Embryonic facial prominence (tissue), 1 donor: ENCODE measurements around the gene LRP11.
"Not testable (repeated sequence)": the region's sequence is repeated elsewhere in the genome, so short reads cannot be mapped to it uniquely, and the experiment has no call there.

ENCODE experiments used
- DNase-seq: peaks from one replicate; pipeline ENCODE4 v3.0.0-alpha.2; 2016; ENCODE audit errors: extremely low spot score

Gene LRP11

DNA sequence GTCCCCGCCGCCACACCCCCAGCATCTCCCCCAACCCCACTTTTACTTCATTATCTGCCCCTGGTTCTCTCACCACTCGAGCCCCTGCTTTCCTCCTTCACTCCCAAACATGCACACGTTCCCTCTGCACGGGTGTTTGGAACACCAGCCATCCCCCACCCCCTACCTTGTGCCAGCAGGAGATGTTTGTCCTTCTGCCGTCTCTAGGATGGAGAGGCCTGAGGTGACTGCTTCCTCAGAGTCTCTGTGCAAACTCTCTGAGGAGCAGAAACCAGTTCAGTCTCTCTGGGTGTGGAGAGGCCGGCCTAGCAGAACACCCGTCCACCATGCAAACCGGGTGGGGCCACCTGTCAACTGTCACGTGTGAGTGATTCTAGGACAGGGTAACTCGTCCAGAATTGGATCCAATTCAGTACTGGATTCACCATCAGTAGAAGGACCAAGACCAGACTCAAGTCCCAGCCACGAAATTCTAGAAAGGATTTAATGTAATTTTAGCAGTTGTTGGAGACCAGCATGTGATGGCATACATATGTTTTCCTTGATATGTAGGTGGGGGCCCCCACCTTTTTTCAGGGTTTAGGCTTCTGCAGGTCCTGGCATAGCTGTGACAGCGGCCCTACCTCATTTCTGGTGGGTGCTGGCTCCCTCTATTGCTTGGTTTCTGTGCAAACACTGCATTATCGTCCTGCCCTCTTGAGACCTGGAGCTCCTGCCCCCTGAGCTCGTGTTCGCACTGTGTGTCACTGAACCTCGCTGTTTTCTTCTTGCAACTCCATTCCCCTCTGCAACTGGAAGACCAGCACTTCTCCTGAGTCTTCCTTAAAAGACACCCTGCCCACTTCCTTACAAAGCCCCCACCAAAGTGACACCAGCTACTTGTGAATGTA, 33.9 kb upstream of the LRP11 start, which contains the start of gene RAET1E:
Gene RAET1E (minus strand): TSS at position 259 of the 890 bp plus-strand sequence. CDS start 7,212 bp downstream, outside the sequence.
- DNase-seq, result no peak

DNA sequence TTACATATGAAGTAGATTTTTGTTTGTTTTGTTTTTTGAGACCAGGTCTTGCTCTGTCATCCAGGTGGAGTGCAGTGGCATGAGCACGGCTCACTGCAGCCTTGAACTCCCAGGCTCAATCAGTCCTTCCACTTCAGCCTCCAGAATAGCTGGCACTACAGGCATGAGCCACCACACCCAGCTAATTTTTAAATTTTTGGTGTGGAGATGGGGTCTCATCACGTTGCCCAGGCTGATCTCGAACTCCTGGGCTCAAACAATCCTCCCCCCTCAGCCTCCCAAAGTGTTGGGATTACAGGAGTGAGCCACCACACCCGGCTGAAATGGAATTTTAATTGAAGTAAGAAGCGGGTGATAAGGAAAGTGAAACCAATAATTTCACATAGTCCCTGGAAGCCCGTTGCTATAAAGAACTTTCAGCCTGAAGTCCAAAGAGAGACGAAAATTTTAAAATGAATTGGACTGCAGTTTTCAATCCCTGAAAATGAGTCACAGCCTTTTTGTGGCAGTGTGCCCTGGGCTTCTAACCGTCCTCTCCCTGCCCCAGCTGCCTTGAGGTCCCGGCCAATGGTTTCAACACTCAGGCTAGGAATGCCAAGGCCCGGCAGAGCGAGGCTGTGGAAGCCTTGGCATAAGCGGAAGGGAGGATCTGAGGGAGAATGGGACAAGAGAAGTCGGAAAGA, 33.0 kb upstream of the LRP11 start:
- no peak for DNase-seq

DNA sequence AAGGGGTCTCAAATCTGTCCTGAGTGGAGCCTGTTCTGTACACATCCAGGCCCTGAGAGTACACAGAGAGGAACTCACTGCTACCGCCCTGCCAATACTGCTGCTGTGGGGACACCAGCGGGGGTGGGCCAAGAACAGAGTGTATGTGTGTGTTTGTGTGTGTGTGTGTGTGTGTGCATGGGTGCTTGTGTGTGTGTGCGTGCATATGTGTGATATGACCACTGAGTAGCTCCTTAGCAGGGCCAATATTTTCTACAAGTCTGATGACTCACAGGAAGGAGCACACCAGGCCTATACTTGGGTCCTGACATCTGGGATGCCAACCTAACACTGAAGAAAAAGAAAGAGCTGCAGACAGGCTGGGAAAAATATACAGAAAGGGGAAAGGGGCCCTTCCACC, 32.3 kb upstream of the LRP11 start:
- DNase-seq, result no peak

DNA sequence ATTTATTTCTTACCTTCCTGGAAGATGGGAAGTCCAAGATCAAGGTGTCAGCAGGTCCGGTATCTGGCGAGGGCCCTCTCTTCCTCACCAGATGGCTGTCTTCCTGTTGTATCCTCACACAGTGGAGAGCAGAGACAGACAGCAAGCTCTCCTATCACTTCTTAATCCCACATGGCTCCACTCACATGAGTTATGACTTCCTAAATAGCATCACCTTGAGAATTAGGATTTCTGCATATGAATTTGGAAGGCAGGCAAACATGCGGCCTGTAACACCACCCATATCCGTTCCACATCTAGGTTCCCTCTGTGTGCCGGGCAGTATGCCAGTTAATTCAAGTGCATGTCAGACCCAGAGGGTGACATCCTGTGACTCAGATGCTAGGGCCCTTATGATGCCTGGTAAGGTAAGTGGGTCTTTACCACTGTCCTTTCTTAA, 31.7 kb upstream of the LRP11 start:
- no peak for DNase-seq

DNA sequence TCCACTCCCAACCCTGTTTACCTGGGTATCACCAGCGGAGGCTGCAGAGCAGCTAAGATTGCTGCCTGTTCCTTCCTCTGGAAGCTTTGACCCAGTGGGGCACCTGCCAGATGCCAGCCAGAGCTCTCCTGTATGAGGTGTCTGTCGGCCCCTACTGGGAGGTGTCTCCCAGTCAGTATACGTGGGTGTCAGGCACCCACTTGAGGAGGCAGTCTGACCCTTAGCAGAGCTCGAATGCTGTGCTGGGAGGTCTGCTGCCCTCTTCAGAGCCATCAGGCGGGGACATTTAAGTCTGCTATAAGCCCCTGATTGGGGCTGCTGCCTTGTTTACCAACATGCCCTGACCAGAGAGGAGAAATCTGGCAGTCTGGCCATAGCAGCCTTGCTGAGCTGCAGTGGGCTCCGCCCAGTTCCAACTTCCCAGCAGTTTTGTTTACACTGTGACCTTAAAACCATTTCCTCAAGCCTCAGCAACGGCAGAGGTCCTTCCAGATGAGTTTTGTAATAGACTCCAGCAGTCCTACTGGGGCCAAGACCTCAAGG, 31.0 kb upstream of the LRP11 start:
- DNase-seq, result no peak

DNA sequence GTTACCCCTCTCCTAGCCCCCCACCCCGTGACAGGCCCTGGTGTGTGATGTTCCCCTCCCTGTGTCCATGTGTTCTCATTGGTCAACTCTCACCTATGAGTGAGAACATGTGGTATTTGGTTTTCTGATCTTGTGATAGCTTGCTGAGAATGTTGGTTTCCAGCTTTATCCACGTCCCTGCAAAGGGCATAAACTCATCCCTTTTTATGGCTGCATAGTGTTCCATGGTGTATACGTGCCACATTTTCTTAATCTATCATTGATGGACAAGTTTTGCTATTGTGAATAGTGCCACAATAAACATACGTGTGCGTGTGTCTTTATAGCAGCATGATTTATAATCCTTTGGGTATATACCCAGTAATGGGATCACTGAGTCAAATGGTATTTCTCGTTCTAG, 27.7 kb upstream of the LRP11 start:
- not testable (repeated sequence) for DNase-seq

DNA sequence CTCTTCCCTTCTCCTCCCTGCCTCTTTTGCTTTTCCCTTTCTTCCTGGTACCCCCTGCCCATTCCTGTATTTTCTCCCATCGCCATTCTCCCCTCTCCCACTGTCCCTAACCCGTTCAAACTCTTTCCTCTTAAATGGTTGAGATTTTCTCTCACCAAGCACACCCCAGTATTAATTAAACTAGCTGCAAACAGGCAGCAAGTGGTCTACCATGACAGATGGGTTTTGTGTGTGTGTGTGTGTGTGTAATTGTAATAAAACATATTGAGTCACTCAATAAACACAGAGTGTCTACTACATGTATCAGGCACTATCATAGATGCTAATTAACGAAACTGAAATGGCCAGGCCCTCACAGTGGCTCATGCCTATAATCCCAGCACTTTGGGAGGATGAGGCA, 27.1 kb upstream of the LRP11 start:
- no peak for DNase-seq

DNA sequence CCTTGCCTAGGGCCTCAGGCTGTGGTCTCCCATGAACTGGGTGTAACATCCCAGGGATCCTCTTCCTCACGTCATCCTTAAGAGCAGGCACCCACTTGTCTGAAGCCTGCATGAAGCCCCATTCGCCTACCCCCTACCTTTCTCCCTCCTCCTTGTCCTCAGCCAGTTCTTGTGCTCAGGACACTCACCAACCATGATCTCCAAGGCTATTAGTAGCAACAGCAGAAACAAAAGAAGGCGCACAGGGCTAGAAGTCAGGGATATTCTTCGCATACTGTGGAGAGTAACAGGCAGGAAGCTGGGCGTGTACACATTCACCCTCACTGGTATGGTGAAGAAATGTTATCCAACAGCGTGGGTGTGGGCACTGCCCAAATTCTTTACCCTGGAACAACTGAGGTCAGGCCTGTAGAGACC, 26.5 kb upstream of the LRP11 start:
- DNase-seq, result no peak

DNA sequence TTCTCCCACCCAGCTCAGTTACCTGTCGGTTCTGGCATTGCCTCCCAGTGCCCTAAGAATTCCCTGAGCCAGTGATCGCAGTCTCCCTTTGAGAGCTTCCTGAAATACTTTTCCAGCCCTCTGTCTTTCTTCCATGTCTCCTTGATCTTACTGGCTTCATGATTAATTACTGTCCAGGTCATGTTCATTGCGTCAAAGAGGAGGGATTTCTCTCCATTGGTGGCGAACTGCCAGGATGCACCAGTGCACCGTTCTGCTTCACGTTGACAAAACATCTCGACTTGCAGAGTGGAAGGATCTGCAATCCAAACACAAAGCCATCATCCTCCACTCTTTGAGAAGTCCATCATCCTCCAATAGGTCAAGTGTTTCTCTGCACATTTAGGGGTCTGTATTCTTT, 25.2 kb upstream of the LRP11 start:
- no peak for DNase-seq

DNA sequence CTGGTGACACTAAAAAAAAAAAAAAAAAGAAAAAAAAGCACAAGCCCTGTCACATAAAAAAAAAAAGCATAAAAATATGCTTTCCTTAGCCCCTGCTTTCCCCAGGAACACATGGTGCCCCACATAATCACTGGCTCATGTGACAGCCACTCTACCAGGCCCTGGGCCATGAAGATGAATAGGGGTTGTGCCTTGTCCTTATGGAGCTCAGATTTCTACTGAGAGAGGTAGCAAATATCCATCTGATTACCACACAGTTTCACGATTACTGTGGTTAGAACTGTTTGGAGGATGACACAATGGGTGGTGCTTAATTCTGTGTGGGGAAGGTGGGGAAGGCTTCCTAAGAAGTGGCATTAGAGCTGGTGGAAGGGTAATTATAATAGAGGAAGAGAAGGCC, 24.5 kb upstream of the LRP11 start:
- DNase-seq, result no peak

DNA sequence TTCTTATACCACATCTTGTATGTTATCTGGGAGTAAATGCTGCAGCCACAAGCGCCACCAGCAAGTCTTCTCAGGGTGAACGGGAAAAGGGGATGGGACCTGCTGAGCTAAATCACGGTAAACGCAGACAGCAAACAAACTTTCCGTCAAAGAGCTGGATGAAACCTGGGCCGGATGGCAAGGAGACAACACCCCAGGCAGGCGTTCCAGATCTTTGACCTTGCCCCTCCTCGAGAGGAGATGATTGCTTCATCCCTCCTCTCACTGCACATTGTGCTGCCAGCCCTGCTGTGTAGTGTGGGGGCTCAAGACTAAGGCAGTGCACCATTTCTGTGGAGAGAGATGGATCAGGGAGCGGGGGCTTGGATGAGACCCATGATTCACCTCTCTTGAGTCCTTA, 23.9 kb upstream of the LRP11 start:
- DNase-seq, result no peak

DNA sequence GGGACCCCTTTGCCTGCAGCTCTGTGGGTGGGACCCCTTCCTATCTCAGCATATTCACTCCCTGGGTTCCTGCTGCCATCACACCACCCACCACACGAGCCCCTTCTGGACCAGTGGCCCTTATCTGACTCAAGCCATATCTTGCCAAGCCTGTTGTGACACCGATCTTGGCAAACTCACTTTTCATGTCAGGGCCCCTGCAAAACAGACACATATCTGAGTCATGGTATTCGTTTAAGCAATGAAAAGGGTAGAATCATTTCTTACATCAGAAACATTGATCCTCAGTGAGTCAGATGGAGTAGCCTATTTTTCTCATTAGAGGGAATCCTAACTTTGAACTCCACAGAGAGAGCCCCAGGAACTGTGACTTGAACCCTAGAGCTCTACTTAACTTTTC, 23.2 kb upstream of the LRP11 start:
- DNase-seq, result no peak

DNA sequence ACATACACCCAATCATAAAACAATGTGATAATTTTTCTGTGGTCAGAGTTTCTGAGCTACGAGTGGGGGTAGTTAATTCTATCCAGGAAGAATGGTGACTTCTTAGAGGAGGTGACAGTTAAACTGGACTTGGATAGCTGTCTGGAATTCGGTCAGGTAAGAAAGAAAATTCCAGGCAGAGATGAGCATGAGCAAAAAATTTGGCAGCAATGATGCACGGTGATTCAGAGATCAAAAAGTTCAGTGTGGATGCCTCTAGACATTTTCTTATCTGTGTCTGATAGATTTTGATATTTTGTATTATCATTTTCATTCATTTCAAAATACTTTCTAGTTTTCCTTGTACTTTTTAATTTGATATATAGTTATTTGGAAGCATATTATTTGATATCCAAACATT, 21.7 kb upstream of the LRP11 start:
- DNase-seq, result no peak

DNA sequence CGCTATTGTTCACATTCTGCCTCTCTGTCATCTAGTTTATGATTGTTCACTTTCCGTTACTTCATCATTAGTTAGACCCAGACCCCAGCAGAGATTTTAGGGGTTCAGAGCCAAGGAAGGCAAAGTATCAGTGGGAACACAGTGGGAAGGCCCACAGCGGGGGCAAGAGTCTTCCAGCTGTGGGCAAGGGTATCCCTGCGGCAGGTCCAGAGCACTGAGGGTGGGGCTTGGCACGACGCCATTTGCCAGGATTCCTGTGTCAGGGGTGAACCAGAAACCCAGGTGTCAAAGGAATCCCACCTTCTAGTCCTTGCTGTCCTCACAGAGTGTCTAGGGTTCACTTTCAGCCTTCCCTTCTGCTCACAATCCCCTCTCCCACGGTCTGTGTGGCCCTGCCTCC, 20.5 kb upstream of the LRP11 start:
- DNase-seq, result no peak

DNA sequence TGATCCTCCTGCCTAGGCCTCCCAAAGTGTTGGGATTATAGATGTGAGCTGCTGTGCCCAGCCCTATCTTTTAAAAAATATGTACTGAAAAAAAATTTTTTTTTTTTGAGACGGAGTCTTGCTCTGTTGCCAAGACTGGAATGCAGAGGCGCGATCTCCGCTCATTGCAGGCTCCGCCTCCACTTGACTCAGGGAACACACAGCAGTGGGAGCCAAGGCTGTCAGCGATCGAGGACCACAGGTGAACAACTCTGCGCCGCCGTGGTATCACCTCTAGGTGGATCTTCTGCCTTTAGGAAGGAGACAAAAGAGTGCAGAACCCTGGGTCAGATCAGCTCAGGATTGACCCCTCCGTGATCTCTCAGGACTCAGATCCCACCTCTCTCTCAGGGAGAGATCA, 20.1 kb upstream of the LRP11 start:
- no peak for DNase-seq

DNA sequence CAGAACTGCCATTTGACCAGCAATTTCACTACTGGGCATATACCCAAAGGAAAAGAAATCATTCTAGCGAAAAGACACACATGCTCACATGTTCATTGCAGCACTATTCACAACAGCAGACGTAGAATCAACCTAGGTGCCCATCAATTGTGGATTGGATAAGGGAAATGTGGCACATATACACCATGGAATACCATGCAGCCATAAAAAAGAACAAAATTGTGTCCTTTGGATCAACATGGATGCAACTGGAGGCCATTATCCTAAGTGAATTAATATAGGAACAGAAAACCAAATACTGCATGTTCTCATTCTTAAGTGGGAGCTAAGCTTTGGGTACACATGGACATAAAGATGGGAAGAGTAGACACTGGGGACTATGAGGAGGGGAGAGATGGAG, 17.7 kb upstream of the LRP11 start:
- no peak for DNase-seq

DNA sequence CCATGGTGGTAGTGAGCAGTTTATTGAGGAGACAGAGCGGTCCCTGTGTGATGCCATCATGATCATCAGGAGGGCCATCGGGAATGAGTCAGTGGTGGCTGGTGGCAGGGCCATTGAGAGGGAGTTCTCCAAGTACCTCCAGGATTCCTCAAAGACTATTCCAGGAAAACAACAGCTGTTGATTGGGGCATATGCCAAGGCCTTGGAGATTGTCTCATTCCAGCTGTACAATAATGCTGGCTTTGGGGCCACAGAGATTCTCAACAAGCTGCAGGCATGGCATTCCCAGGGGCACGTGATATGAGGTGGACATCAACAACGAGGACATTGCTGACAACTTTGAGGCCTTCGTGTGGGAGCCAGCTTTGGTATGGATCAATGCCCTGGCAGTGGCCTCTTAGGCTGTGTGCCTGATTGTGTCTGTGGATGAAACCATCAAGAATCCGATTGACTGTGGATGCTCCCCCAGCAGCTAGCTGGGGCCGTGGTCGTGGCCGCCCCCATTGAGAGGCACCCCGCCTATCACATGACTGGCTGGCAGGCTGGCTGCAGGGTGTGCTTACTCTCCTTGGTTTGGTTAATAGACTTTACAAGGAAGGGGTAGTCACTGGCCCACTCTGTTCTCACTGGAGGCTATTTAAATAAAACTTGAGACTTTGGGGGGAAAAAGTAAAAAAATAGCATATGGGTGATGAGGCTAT, 17.1 kb upstream of the LRP11 start:
- DNase-seq, result no peak

DNA sequence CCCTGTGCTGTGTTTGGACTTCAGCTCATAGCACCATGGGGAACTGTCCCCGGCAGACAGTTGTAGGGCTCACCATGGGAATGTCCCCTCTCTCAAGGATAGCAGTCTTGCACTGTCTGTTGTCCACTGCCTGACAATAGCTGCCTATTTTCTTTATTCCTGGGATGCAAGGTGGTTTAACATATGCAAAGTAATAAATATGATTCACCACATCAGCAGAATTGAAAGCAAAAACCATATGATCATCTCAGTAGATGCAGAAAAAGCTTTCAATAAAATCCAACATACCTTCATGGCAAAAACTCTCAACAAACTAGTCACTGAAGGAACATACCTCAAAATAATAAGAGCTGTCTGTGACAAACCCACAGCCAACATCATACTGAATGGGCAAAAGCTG, 13.5 kb upstream of the LRP11 start:
- no peak for DNase-seq

DNA sequence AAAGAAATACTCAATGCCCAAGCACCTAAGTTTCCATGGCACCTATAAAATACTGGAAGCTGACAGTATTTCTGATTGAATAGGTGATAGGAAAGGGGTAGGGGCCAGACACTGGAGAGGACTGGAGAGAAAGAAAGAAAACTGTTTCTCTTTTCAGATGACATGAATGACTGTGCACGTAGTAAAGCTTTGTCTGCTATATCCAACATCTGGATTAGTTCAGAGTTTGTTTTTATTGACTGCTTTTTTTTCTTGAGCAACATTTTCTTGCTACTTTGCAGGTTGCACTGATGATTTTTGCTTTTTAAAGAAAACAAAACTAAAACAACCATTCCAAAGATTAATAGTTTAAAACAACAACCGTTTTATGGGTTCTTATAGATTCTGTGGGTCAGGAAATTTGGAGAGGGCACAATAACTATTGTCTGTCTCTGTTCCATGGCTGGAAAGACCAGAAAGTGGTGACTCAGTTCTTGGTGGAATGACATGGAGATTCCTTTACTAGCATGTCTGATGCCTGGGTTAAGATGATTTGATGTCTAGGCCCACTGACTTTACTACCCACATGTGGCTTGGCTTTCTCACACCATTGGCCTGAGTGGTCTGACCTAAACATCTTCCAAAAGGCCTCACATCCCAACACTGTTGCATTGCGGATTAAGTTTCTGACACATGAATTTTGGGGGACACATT, 12.2 kb upstream of the LRP11 start:
- no peak for DNase-seq

DNA sequence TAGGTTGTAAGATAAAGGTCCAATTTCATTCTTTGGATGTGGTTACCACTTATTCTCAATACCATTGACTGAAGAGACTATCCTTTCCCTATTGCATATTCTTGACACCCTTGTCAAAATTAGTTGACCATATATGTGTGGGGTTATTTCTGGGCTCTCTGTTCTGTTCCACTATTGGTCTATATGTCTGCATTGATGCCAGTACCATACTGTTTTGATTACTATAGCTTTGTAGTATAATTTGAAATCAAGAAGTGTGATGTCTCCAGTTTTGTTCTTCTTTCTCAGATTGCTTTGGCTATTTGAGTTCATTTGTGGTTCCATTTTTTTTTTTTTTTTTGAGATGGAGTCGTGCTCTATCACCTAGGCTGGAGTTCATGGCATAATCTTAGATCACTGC, 8.1 kb upstream of the LRP11 start:
- no peak for DNase-seq

DNA sequence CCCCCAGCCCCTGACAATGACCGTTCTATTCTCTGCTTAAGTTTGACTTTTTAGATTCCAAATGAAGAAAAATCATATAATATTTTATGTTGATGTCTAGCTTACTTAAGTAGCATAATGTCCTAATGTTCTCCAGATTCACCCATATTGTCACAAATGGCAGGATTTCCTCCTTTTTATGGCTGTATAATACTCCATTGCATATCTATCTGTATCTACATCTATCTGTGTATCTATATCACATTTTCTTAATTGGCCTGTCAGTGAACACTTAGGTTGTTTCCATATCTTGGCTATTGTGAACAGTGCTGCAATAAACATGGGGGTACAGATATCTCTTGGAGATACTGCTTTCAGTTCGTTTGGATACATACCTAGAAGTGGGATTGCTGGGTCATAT, 7.0 kb upstream of the LRP11 start:
- DNase-seq, result no peak
